Adrenal gland (tissue), 12 donors: ENCODE results near the gene DGCR8. TPM values are rescaled to one million over a fixed set of nuclear protein-coding genes. Genes with fewer than 3 reads are reported as not detected.

Source experiments
- DNase-seq, 7 donors: peaks; one replicate each; pipeline ENCODE4 v3.0.0-alpha.2; 2019 to 2020
- H3K27ac ChIP-seq, 5 donors: fragments of 200-600 bp; sonication (generic) in 4 of 5; 1 replicate in 3 of 5; 2 replicates in 2 of 5; pipeline versions ENCODE4 v1.5.1 to v1.8.0; 2016 to 2020; ENCODE audit warnings: mild to moderate bottlenecking in 1 of 5
- H3K27me3 ChIP-seq: fragments of 200-600 bp; 2 replicates; pipeline ENCODE4 v1.8.0; 2021
- H3K36me3 ChIP-seq, 2 donors: fragments of 200-600 bp; replicated peaks in 1 of 2; 1 replicate in 1 of 2; 2 replicates in 1 of 2; pipeline versions ENCODE4 v1.5.1 to v1.8.0; 2018 to 2022
- H3K4me1 ChIP-seq, 2 donors: fragments of 200-600 bp; replicated peaks in 1 of 2; 1 replicate in 1 of 2; 2 replicates in 1 of 2; pipeline versions ENCODE4 v1.5.1 to v1.8.0; 2018 to 2021
- H3K4me3 ChIP-seq, 4 donors: fragments of 200-600 bp; sonication (generic) in 3 of 4; one replicate each; pipeline ENCODE4 v1.5.1; 2016 to 2018
- H3K9me3 ChIP-seq, 3 donors: fragments of 200-600 bp; sonication (generic) in 1 of 3; replicated peaks in 1 of 3; 1 replicate in 2 of 3; 2 replicates in 1 of 3; pipeline versions ENCODE4 v1.5.1 to v1.8.0; 2016 to 2021
- POLR2A ChIP-seq, 2 donors: fragments of 450-650 bp; IDR thresholded peaks; one replicate each; pipeline ENCODE4 v1.6.1; 2017; ENCODE audit warnings: antibody characterized with exemption in 2 of 2, mild to moderate bottlenecking in 2 of 2, moderate library complexity in 1 of 2
- WGBS, 4 donors: extraction: QIAGEN DNeasy Blood & Tissue Kit in 2 of 4; methylation state at CpG; one replicate each; pipeline versions ENCODE4 v1.1.5 to v1.1.7; 2013 to 2017; 5-methylcytosine and 5-hydroxymethylcytosine counted together
- intact Hi-C, 2 donors: fragments of 100-400 bp; cut with DNase I; formaldehyde crosslinking; loops; one replicate each; pipeline versions ENCODE4 v1.14.1 to v1.15.0; 2022 to 2023
- polyA plus RNA-seq, 3 donors: library from polyadenylated mRNA; stranded (reverse); fragments of 200-250 nt in 2 of 3; fragments of 350-450 nt in 1 of 3; fragmentation: Illumina TruSeq in 1 of 3; extraction: RNeasy Lipid Tissue Mini Kit (QIAGEN cat#74804) in 1 of 3; gene quantifications; one replicate each; pipeline ENCODE4 v1.2.3, GENCODE V29; 2013 to 2014
- total RNA-seq, 9 donors: library from RNA; depleted of rRNA in 4 of 9; stranded (reverse); fragments of >200 nt in 4 of 9; fragments of 120-200 nt in 1 of 9; fragmentation: NEBNext Ultra II Directional in 1 of 9; extraction: Animal tissue kit (Norgen Biotek cat#: 25700) in 1 of 9; gene quantifications; one replicate each; pipeline versions ENCODE4 v1.1.0 to v1.2.4, GENCODE V29; 2013 to 2023
- TF ChIP-seq, protein P1 (sequence below), 6 experiments: fragments of 450-650 bp in 4 of 6; fragments of 200-600 bp in 2 of 6; sonication (generic) in 1 of 6; IDR thresholded peaks; 1 replicate in 5 of 6; 2 replicates in 1 of 6; pipeline versions ENCODE4 v1.5.1 to v1.8.0; 2016 to 2021; ENCODE audit warnings: antibody characterized with exemption in 6 of 6, mild to moderate bottlenecking in 2 of 6, moderate library complexity in 1 of 6
- donor health status: healthy with polysubstance abuse.
- donor health status: Bipolar disorder and iron deficiency.
- donor health status: DM: yes; HTN: yes; CAD: no.
- donor health status: DM: no; HTN: no; CAD: no.
- donor health status: DM: no; HTN: no; CAD: no.
- donor health status: DM: yes; HTN: yes; CAD: no.

The DGCR8 gene
- total and polyA plus RNA-seq, 12 donors: 7.2 to 32.2 (median 22.4) TPM

DNA sequence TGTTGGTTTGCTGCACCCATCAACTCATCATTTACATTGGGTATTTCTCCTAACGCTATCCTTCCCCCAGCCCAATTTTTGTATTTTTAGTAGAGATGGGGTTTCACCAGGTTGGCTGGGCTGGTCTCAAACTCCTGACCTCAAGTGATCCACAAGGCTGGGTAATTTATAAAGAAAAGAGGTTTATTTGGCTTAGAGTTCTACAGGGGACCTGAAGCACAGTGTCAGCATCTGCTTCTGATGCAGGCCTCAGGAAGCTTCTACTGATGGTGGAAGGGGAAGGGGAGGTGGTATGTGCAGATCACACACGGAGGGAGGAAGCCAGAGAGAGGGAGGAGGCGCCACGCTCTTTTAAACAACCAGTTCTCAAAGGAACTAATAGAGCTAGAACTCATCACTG, 33.3 kb upstream of the DGCR8 start:
- WGBS, 4 donors: 90 to 95% (median 92%) methylated on average over 4 of the region's 4 CpGs
- no peaks in the 10 kb centered on the region for H3K9me3 ChIP-seq
- H3K36me3 ChIP-seq: peaks cover 0 to 29% of the 10 kb centered on the region in 2 donors
- H3K4me3 ChIP-seq: no peak overlapping the region
- no peaks in the 10 kb centered on the region for H3K27me3 ChIP-seq
- no peak for TF ChIP-seq POLR2A (IDR thresholded peaks at IDR 0.05)
- TF ChIP-seq, protein P1, sequence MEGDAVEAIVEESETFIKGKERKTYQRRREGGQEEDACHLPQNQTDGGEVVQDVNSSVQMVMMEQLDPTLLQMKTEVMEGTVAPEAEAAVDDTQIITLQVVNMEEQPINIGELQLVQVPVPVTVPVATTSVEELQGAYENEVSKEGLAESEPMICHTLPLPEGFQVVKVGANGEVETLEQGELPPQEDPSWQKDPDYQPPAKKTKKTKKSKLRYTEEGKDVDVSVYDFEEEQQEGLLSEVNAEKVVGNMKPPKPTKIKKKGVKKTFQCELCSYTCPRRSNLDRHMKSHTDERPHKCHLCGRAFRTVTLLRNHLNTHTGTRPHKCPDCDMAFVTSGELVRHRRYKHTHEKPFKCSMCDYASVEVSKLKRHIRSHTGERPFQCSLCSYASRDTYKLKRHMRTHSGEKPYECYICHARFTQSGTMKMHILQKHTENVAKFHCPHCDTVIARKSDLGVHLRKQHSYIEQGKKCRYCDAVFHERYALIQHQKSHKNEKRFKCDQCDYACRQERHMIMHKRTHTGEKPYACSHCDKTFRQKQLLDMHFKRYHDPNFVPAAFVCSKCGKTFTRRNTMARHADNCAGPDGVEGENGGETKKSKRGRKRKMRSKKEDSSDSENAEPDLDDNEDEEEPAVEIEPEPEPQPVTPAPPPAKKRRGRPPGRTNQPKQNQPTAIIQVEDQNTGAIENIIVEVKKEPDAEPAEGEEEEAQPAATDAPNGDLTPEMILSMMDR (IDR thresholded peaks at IDR 0.05): no peak
- no peak for DNase-seq
- intact Hi-C loops: no loop called here
- no peak overlapping the region for H3K27ac ChIP-seq
- no peaks in the 10 kb centered on the region for H3K4me1 ChIP-seq

DNA sequence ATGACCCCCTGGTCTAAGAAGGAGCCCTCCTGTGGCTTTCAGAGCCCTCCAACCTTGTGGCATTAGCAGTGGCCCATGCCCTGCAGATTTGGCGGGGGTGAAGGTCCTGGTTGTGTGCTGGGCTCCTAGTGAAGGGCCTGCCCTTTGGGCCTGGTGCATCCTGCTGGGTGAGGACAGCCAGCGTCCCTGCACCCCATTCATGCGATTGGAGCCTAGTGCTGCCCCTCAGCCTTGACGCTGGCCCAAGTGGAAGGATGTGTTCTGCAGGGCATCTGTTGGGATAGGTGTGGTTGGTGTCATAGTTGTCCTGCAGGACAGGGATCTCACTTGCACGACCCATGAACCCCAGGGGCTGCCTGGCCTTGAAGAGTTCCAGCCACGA, 28.1 kb upstream of the DGCR8 start:
- no peak for DNase-seq
- WGBS, 4 donors: 65 to 96% (median 93%) methylated on average over 2 to 6 of the region's 6 CpGs
- Histone ChIP-seq H3K36me3 (peaks cover 0 to 48% of the 10 kb centered on the region in 2 donors), H3K9me3 (no peaks in the 10 kb centered on the region), H3K4me1 (no peaks in the 10 kb centered on the region), H3K4me3 (no peak overlapping the region), H3K27me3 (no peaks in the 10 kb centered on the region), H3K27ac (no peak overlapping the region)
- intact Hi-C loops: no loop called here
- TF ChIP-seq, protein P1 (IDR thresholded peaks at IDR 0.05): no peak
- TF ChIP-seq POLR2A (IDR thresholded peaks at IDR 0.05): no peak

DNA sequence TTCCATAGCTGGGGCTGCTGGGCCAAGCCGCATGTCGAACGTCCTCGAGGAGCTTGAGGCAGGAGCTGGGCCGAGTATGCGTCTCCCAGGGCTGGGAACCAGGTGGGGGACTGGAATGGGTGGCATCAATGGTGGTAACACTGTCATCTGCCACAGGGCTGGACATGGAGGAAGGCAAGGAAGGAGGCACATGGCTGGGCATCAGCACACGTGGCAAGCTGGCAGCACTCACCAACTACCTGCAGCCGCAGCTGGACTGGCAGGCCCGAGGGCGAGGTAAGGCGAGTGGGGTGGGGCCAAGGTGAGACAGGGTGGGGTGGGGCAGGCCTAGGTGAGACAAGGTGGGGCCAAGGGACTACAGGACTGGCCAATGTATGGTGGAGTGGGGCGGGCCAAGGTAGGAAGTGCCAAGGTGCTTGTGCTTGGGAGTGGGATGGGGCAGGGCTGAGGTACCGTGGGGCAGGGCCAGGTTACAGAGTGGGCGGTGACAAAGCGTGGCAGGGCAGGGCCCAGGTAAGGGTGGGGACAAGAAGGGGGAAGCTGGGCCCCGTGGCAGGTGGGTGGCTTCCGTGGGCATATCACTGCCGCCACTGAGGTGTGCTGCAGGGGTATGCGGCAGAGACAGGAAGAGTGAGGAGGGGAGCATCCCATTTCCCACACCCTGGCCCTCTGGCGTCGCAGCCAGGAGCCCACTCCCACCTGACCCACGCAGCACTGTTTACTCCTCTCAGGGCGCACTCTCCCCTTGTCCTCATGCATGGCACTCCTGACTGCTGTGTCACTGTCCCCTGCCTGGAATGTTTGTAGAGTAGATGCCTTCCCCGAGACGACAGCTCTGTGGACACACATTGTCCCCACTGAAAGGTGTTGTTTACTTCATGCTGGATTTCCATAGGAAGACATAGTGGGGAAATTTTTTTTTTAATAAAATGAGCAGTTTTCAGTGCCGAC, 27.5 kb upstream of the DGCR8 start:
- DNase-seq: no peak
- H3K4me3 ChIP-seq: no peak overlapping the region
- H3K27ac ChIP-seq: no peak overlapping the region
- H3K4me1 ChIP-seq: no peaks in the 10 kb centered on the region
- TF ChIP-seq, protein P1 (IDR thresholded peaks at IDR 0.05): no peak
- no peak for TF ChIP-seq POLR2A (IDR thresholded peaks at IDR 0.05)
- 88 to 96% (median 93%) methylated on average over 23 to 26 of the region's 26 CpGs for WGBS, 4 donors
- peaks cover 0 to 51% of the 10 kb centered on the region in 2 donors for H3K36me3 ChIP-seq
- no peaks in the 10 kb centered on the region for H3K27me3 ChIP-seq
- intact Hi-C loops: no loop called here
- H3K9me3 ChIP-seq: no peaks in the 10 kb centered on the region

DNA sequence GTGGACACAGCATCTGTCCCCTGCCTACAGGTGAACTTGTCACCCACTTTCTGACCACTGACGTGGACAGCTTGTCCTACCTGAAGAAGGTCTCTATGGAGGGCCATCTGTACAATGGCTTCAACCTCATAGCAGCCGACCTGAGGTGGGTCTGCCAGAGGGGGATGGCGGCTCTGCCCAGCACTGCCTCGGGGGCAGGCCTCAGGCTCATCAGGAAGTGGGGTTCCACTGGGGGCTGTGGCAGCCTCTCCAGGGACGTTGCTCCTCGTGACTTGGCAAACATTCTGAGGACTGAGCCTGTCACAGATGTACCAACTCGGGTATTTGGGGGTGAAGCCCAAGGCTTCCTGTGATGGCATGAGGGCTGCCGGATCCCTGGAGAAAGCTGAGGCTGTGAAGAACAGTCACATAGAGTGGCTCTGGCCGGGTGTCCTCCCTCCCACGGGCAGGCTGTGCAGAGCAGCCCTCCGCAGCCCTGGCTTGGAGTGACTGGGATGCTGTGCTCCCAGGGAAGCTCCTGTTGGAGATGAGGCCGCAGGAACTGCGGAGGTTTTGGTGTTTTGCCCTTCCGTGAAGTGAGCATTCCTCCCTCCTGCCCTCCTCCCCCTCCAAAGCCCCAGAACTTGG, 26.5 kb upstream of the DGCR8 start:
- Histone ChIP-seq H3K9me3 (no peaks in the 10 kb centered on the region), H3K36me3 (peaks cover 0 to 51% of the 10 kb centered on the region in 2 donors), H3K27ac (no peak overlapping the region), H3K27me3 (no peaks in the 10 kb centered on the region), H3K4me1 (no peaks in the 10 kb centered on the region), H3K4me3 (no peak overlapping the region)
- TF ChIP-seq, protein P1 (IDR thresholded peaks at IDR 0.05): no peak
- no peak for TF ChIP-seq POLR2A (IDR thresholded peaks at IDR 0.05)
- intact Hi-C loops: no loop called here
- DNase-seq: no peak
- 79 to 93% (median 91%) methylated on average over 5 to 14 of the region's 14 CpGs for WGBS, 4 donors
